ENCODE measurements around the gene TMEM221. TPM values are rescaled to one million over a fixed set of nuclear protein-coding genes. Genes with fewer than 3 reads are reported as not detected.

The TMEM221 gene
- total RNA-seq, 4 donors from 2014 or later = 0.42 to 1.3 (median 0.61) TPM; not detected in 1

DNA sequence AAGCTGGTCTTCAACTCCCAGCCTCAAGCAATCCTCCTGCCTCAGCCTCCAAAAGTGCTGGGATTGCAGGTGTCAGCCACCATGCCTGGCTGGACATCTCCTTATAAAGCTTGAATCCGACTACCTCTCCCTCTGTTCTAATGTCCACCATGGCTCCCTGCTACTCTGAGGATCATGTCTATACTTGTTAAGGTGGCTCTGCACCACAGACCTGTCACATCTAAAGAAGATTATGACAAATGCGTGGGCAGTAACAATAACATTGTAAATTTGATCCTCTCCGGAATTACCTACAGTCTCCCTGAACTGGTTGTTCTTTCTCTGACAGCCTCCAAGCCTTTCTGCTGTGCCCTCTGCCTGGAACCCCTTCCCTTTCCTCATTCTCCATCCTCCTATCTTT lies 10.5 kb upstream of the TMEM221 start:
- intact Hi-C loops (cut with DNase I; ENCODE audit: low total_unique reads) = no loop called here
- no peak overlapping the region for H3K4me3 ChIP-seq (ENCODE audit: low read depth, poor library complexity, severe bottlenecking)
- no peak for DNase-seq (ENCODE audit: low spot score in 2 of 2)
- TF ChIP-seq CTCF (IDR thresholded peaks at IDR 0.05) (no peak), POLR2A (IDR thresholded peaks at IDR 0.05) (no peak)
- 49 to 66% methylated on average over 3 of the region's 3 CpGs for WGBS, 2 donors

- H3K4me3 ChIP-seq (ENCODE audit: low read depth, poor library complexity, severe bottlenecking) = no peak overlapping the region
- no peak for DNase-seq (ENCODE audit: low spot score in 2 of 2)
- WGBS, 2 donors = 45 to 47% methylated on average over 6 of the region's 6 CpGs
- TF ChIP-seq CTCF (IDR thresholded peaks at IDR 0.05) (no peak), POLR2A (IDR thresholded peaks at IDR 0.05) (no peak)
- intact Hi-C loops (cut with DNase I; ENCODE audit: low total_unique reads) = no loop called here
Measured at GRCh38 chr19:17457616-17458015, 9.1 kb upstream of the TMEM221 start.

DNA sequence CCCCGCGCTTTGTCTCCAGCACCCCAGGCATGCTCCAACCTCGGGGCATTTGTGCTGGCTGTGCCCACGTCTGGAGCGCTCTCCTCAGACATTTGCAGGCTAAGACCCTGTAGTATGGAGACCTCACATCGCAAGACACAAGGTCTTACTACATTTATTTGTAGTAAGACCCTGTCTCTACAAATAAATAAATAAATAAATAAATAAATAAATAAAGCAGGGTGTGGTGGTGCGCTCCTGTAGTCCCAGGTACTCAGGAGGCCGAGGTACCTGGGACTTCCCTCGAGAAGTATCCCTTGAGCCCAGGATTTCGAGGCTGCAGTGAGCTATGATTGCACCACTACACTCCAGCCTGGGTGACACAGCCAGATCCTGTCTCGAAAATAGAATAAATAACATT lies 7.7 kb upstream of the TMEM221 start:
- TF ChIP-seq POLR2A (IDR thresholded peaks at IDR 0.05) (no peak), CTCF (IDR thresholded peaks at IDR 0.05) (no peak)
- H3K4me3 ChIP-seq (ENCODE audit: low read depth, poor library complexity, severe bottlenecking) = no peak overlapping the region
- WGBS, 2 donors = 72 to 75% methylated on average over 11 of the region's 11 CpGs
- intact Hi-C loops (cut with DNase I; ENCODE audit: low total_unique reads) = no loop called here
- no peak for DNase-seq (ENCODE audit: low spot score in 2 of 2)

DNA sequence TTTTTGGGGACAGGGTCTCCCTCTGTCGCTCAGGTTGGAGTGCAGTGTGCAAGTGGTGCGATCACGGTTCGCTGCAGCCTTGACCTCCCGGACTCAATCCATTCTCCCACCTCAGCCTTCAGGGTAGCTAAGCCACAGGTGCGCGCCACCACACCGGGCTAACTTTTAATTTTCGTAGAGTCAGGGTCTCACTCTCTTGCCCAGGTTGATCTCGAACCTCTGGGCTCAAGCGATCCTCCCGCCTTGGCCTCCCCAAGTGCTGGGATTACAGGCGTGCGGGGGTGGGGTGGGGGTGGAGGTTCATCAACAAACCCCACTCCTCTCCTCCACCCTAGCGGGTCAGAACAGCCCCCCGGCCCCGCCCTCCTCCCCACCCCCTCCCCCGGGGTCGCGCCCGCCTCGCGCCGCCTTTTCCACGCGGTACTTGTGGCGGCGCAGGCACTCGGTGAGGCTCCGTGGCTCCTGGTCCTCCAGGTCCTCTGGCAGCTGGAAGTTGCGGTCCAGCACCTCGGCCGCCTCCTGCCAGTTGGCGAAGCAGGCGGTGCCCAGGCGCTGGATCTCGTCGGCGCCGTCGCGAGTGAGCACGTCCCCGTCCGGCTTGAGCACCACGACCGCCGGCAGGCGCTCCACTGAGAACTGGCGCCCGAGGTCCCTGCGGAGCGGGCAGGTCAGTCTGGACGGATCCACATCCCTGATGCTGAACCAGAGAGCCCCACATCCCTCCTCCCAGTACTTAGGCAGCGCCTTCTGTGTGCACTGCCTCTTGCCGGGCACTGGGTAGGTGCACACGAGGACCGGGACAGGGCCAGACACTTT lies 7.0 kb upstream of the TMEM221 start:
- 21 to 22% methylated on average over 39 to 40 of the region's 58 CpGs for WGBS, 2 donors
- no peak for TF ChIP-seq CTCF (IDR thresholded peaks at IDR 0.05)
- no peak for TF ChIP-seq POLR2A (IDR thresholded peaks at IDR 0.05)
- no peak for DNase-seq (ENCODE audit: low spot score in 2 of 2)
- intact Hi-C loops (cut with DNase I; ENCODE audit: low total_unique reads) = no loop called here
- H3K4me3 ChIP-seq (ENCODE audit: low read depth, poor library complexity, severe bottlenecking) = no peak overlapping the region

GRCh38 chr19:17454576-17455071 lies 6.2 kb upstream of the TMEM221 start:
- DNase-seq (ENCODE audit: low spot score in 2 of 2) = no peak
- 7 to 9% methylated on average over 12 to 13 of the region's 13 CpGs for WGBS, 2 donors
- H3K4me3 ChIP-seq (ENCODE audit: low read depth, poor library complexity, severe bottlenecking) = no peak overlapping the region
- no peak for TF ChIP-seq CTCF (IDR thresholded peaks at IDR 0.05)
- intact Hi-C loops (cut with DNase I; ENCODE audit: low total_unique reads) = no loop called here

Measured in lower leg skin (tissue), 4 donors.